SU-DHL-6 (cell line): ENCODE results near the gene CFAP20DC.
"Not testable (repeated sequence)": the region's sequence is repeated elsewhere in the genome, so short reads cannot be mapped to it uniquely, and the experiment has no call there.

Experiments
- EZH2phosphoT487 ChIP-seq: fragments of 200-600 bp; sonication (generic), shearing (Covaris generic); conservative IDR thresholded peaks from 2 replicates; pipeline ENCODE4 v1.6.1; 2018; ENCODE audit warnings: mild to moderate bottlenecking, antibody characterized with exemption, low read length, moderate library complexity, mixed read lengths
- TF ChIP-seq, protein P1 (sequence below): fragments of 200-600 bp; sonication (generic); IDR thresholded peaks from one replicate; pipeline ENCODE4 v1.5.1; 2017; ENCODE audit warnings: antibody characterized with exemption, mild to moderate bottlenecking, low read length, moderate library complexity; ENCODE audit not compliant: insufficient read depth, poor library complexity, severe bottlenecking

DNA sequence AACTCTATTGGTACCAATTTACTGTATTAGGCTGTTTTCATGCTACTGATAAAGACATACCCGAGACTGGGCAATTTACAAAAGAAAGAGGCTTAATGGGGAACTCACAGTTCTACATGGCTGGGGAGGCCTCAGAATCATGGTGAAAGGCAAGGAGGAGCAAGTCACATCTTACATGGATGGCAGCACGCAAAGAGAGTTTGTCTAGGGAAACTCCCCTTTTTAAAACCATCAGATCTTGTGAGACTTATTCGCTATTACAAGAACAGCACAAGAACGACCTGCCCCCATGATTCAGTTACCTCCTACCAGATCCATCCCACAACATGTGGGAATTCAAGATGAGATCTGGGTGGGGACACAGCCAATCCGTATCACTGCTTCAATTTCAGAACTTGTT lies 154.1 kb downstream of the CFAP20DC start:
- TF ChIP-seq, protein P1, sequence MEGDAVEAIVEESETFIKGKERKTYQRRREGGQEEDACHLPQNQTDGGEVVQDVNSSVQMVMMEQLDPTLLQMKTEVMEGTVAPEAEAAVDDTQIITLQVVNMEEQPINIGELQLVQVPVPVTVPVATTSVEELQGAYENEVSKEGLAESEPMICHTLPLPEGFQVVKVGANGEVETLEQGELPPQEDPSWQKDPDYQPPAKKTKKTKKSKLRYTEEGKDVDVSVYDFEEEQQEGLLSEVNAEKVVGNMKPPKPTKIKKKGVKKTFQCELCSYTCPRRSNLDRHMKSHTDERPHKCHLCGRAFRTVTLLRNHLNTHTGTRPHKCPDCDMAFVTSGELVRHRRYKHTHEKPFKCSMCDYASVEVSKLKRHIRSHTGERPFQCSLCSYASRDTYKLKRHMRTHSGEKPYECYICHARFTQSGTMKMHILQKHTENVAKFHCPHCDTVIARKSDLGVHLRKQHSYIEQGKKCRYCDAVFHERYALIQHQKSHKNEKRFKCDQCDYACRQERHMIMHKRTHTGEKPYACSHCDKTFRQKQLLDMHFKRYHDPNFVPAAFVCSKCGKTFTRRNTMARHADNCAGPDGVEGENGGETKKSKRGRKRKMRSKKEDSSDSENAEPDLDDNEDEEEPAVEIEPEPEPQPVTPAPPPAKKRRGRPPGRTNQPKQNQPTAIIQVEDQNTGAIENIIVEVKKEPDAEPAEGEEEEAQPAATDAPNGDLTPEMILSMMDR, result not testable (repeated sequence)
- not testable (repeated sequence) for TF ChIP-seq EZH2phosphoT487
